DND-41 (cell line): ENCODE results near the gene SLC22A3.

Source experiments
- CTCF ChIP-seq: IDR thresholded peaks from 2 replicates; pipeline ENCODE4 v1.5.1; 2012; ENCODE audit warnings: borderline replicate concordance, low read length, moderate library complexity, mild to moderate bottlenecking; ENCODE audit not compliant: poor library complexity, severe bottlenecking; ENCODE audit errors: extremely low read depth
- EZH2 ChIP-seq: IDR thresholded peaks from 3 replicates; pipeline ENCODE4 v1.6.1; 2012; ENCODE audit warnings: borderline replicate concordance, low read depth, mild to moderate bottlenecking, moderate library complexity, low read length, inconsistent platforms; ENCODE audit not compliant: severe bottlenecking

- peak; percentile 99 for TF ChIP-seq CTCF
- no peak for TF ChIP-seq EZH2
Observed at GRCh38 chr6:160455541-160456213, 107.5 kb downstream of the SLC22A3 start.
